GM19023 (cell line): ENCODE results near the gene MARCHF10.

Experiments
- ATAC-seq: cut with Tn5 transposase; IDR thresholded peaks from one replicate; pipeline ENCODE4 v1.9.1; 2021; ENCODE audit warnings: mild to moderate bottlenecking, moderate library complexity; ENCODE audit not compliant: unreplicated experiment

The MARCHF10 gene

GRCh38 chr17:62720126-62720850 lies 87.8 kb downstream of the MARCHF10 start:
- no peak for ATAC-seq

- no peak for ATAC-seq
Observed at GRCh38 chr17:62719586-62719985, 88.5 kb downstream of the MARCHF10 start.

GRCh38 chr17:62718429-62718828 lies 89.7 kb downstream of the MARCHF10 start:
- no peak for ATAC-seq

- ATAC-seq, result no peak
Observed at GRCh38 chr17:62717889-62718288, 90.2 kb downstream of the MARCHF10 start.

- no peak for ATAC-seq
Observed at GRCh38 chr17:62717589-62717855, 90.6 kb downstream of the MARCHF10 start.

GRCh38 chr17:62716834-62717588 lies 91.1 kb downstream of the MARCHF10 start:
- no peak for ATAC-seq

GRCh38 chr17:62715882-62716390 lies 92.2 kb downstream of the MARCHF10 start:
- ATAC-seq, result no peak

GRCh38 chr17:62714016-62714777 lies 93.9 kb downstream of the MARCHF10 start:
- ATAC-seq, result no peak

- ATAC-seq, result no peak
Observed at GRCh38 chr17:62713086-62713881, 94.8 kb downstream of the MARCHF10 start.

- ATAC-seq, result no peak
Observed at GRCh38 chr17:62712171-62712581, 95.9 kb downstream of the MARCHF10 start.

- no peak for ATAC-seq
Observed at GRCh38 chr17:62708587-62708986, 99.5 kb downstream of the MARCHF10 start.

- ATAC-seq, result no peak
Observed at GRCh38 chr17:62707425-62707739, 100.7 kb downstream of the MARCHF10 start.

- no peak for ATAC-seq
Observed at GRCh38 chr17:62706598-62707424, 101.3 kb downstream of the MARCHF10 start.

GRCh38 chr17:62705778-62706597 lies 102.1 kb downstream of the MARCHF10 start:
- ATAC-seq, result no peak

GRCh38 chr17:62705156-62705777 lies 102.8 kb downstream of the MARCHF10 start:
- ATAC-seq, result no peak

- ATAC-seq, result no peak
Observed at GRCh38 chr17:62704381-62704971, 103.6 kb downstream of the MARCHF10 start.

GRCh38 chr17:62703776-62704380 lies 104.2 kb downstream of the MARCHF10 start:
- peak; percentile 86 for ATAC-seq

- no peak for ATAC-seq
Observed at GRCh38 chr17:62703261-62703775, 104.8 kb downstream of the MARCHF10 start.
